Endothelial cell of umbilical vein (primary cell): ENCODE results near the gene CDC42BPB. TPM values are rescaled to one million over a fixed set of nuclear protein-coding genes. Genes with fewer than 3 reads are reported as not detected.

Experiments used
- BruUV-seq: library from RNA; stranded (reverse); fragments of 400-500 nt; replicated peaks from 2 replicates; lab custom pipeline; 2021; lab: Mats Ljungman, UMichigan
- CTCF ChIA-PET: fragments of 300-600, 350-600 bp; sonication (Branson Sonifier 250); formaldehyde crosslinking; loops from one replicate; lab custom pipeline; 2021; ENCODE audit warnings: antibody characterized with exemption, inconsistent platforms; lab: Charles Lee
- POLR2A ChIA-PET: fragments of 300-600, 350-600 bp; sonication (Branson Sonifier 250); formaldehyde crosslinking; loops from one replicate; lab custom pipeline; 2021; ENCODE audit warnings: antibody characterized with exemption, inconsistent platforms; lab: Charles Lee
- DNase-seq: peaks from one replicate; pipeline ENCODE4 v3.0.0-alpha.2; 2011; ENCODE audit warnings: low read depth, low spot score
- FAIRE-seq: peaks from 2 replicates; lab custom pipeline; 2011; peaks lifted over from hg19 to GRCh38; lab: Jason Lieb, UNC
- H2AFZ ChIP-seq: 2 replicates; pipeline ENCODE4 v1.6.0; 2012; ENCODE audit warnings: low read depth, low read length, control low read depth, inconsistent platforms
- H3K27ac ChIP-seq: 2 replicates; pipeline ENCODE4 v1.5.1; 2011; ENCODE audit warnings: low read depth, mild to moderate bottlenecking, control low read depth, low read length, moderate library complexity; ENCODE audit not compliant: insufficient read depth
- H3K27me3 ChIP-seq, 2 experiments: 2 replicates each; pipeline versions ENCODE4 v1.6.0 to v1.6.1; 2011; ENCODE audit warnings: low read length in 2 of 2, mixed read lengths in 1 of 2; ENCODE audit not compliant: control insufficient read depth in 2 of 2, insufficient read depth in 2 of 2
- H3K36me3 ChIP-seq, 2 experiments: 2 replicates in 1 of 2; 3 replicates in 1 of 2; pipeline ENCODE4 v1.5.1; 2011; ENCODE audit warnings: low read length in 2 of 2, mild to moderate bottlenecking in 1 of 2, moderate library complexity in 1 of 2; ENCODE audit not compliant: control insufficient read depth in 2 of 2, insufficient read depth in 2 of 2; ENCODE audit errors: extremely low read depth in 1 of 2
- H3K4me1 ChIP-seq: 3 replicates; pipeline ENCODE4 v1.5.1; 2011; ENCODE audit warnings: mild to moderate bottlenecking, low read length; ENCODE audit not compliant: control insufficient read depth, insufficient read depth; ENCODE audit errors: extremely low read depth
- H3K4me2 ChIP-seq: 2 replicates; pipeline ENCODE4 v1.6.1; 2011; ENCODE audit warnings: low read length, control low read depth, mixed read lengths; ENCODE audit not compliant: insufficient read depth
- H3K4me3 ChIP-seq, 3 experiments: fragments of 200-600 bp in 1 of 3; sonication (generic), shearing (Covaris generic) in 1 of 3; replicated peaks in 1 of 3; 2 replicates each; pipeline ENCODE4 v1.5.1; 2011 to 2016; ENCODE audit warnings: control low read depth in 3 of 3, low read length in 3 of 3, mild to moderate bottlenecking in 2 of 3, inconsistent platforms in 1 of 3, low read depth in 1 of 3, moderate library complexity in 1 of 3; ENCODE audit not compliant: insufficient read depth in 1 of 3
- H3K79me2 ChIP-seq: 2 replicates; pipeline ENCODE4 v1.6.0; 2012; ENCODE audit warnings: low read length, inconsistent platforms; ENCODE audit not compliant: control insufficient read depth, insufficient read depth
- H3K9ac ChIP-seq: replicated peaks from 2 replicates; pipeline ENCODE3; 2011; ENCODE audit warnings: low read length, control low read depth; ENCODE audit not compliant: insufficient read depth; ENCODE audit errors: extremely low read depth
- H3K9me1 ChIP-seq: replicated peaks from 3 replicates; pipeline ENCODE4 v1.6.0; 2011; ENCODE audit warnings: mild to moderate bottlenecking, low read length; ENCODE audit not compliant: control insufficient read depth, insufficient read depth; ENCODE audit errors: extremely low read depth
- H3K9me3 ChIP-seq: replicated peaks from 2 replicates; pipeline ENCODE4 v1.5.1; 2012; ENCODE audit warnings: low read length, inconsistent platforms; ENCODE audit not compliant: control insufficient read depth, insufficient read depth
- H4K20me1 ChIP-seq: replicated peaks from 2 replicates; pipeline ENCODE3; 2011; ENCODE audit warnings: mild to moderate bottlenecking, low read length; ENCODE audit not compliant: control insufficient read depth, insufficient read depth; ENCODE audit errors: extremely low read depth
- EZH2 ChIP-seq: IDR thresholded peaks from 2 replicates; pipeline ENCODE4 v1.6.1; 2012; ENCODE audit warnings: borderline replicate concordance, low read depth, mild to moderate bottlenecking, moderate library complexity, low read length, inconsistent platforms; ENCODE audit not compliant: severe bottlenecking
- FOS ChIP-seq: IDR thresholded peaks from 2 replicates; pipeline ENCODE4 v1.6.1; 2011; ENCODE audit warnings: mild to moderate bottlenecking, low read length, moderate library complexity, borderline replicate concordance; ENCODE audit not compliant: insufficient read depth
- GATA2 ChIP-seq: IDR thresholded peaks from 2 replicates; pipeline ENCODE4 v1.7.0; 2011; ENCODE audit warnings: low read depth, mild to moderate bottlenecking, moderate library complexity, mixed read lengths, low read length; ENCODE audit not compliant: insufficient read length, insufficient read depth
- JUN ChIP-seq: IDR thresholded peaks from 2 replicates; pipeline ENCODE4 v1.6.1; 2011; ENCODE audit warnings: borderline replicate concordance, low read depth; ENCODE audit not compliant: insufficient read length, insufficient read depth
- MYC ChIP-seq: IDR thresholded peaks from one replicate; pipeline ENCODE4 v1.6.1; 2011; ENCODE audit warnings: mild to moderate bottlenecking, low read depth, low read length
- POLR2A ChIP-seq: IDR thresholded peaks from 2 replicates; pipeline ENCODE4 v1.6.1; 2012; ENCODE audit warnings: low read depth, mild to moderate bottlenecking, control low read depth, low read length
- POLR2AphosphoS5 ChIP-seq: IDR thresholded peaks from 2 replicates; pipeline ENCODE4 v1.6.1; 2012; ENCODE audit warnings: low read depth, mild to moderate bottlenecking, control low read depth, low read length, moderate library complexity; ENCODE audit not compliant: insufficient read depth
- dilution Hi-C: fragments of 300-500 bp; cut with MboI; formaldehyde crosslinking; loops from one replicate; pipeline ENCODE4 v1.15.0; 2019; ENCODE audit warnings: low sequenced_read_pairs; ENCODE audit not compliant: extremely low pct_ligation_motif_present
- intact Hi-C: fragments of 100-400 bp; cut with micrococcal nuclease; formaldehyde crosslinking; loops from one replicate; pipeline ENCODE4 v1.10.0; 2022
- polyA plus RNA-seq, 4 experiments: library from polyadenylated mRNA; depleted of rRNA in 3 of 4; stranded (reverse) in 3 of 4; unstranded in 1 of 4; fragments of >200 nt; gene quantifications; 2 replicates each; pipeline versions ENCODE4 v1.2.1 to v1.2.3, GENCODE V29; 2011 to 2012; ENCODE audit warnings: missing spikeins in 1 of 4
- total RNA-seq: library from RNA; stranded (reverse); gene quantifications from 2 replicates; pipeline ENCODE4 v1.2.3, GENCODE V29; 2021
- TF ChIP-seq, protein P1 (sequence below): IDR thresholded peaks from 2 replicates; pipeline ENCODE4 v1.6.1; 2011; ENCODE audit not compliant: insufficient read depth, insufficient read length
- TF ChIP-seq, protein P2 (sequence below), 2 donors: IDR thresholded peaks; 1 replicate in 1 of 2; 2 replicates in 1 of 2; pipeline ENCODE4 v1.5.1; 2011; ENCODE audit warnings: low read length in 2 of 2, mild to moderate bottlenecking in 2 of 2, moderate library complexity in 2 of 2, control low read depth in 1 of 2, inconsistent platforms in 1 of 2, low read depth in 1 of 2; ENCODE audit not compliant: insufficient read depth in 1 of 2; ENCODE audit errors: extremely low read depth in 1 of 2

Gene CDC42BPB
- total and polyA plus RNA-seq, 2 donors (not counting 3 experiments of a cell fraction or from before 2014, with no cell fraction given) = 82.6 to 131 TPM

GRCh38 chr14:102911541-102911951 is 145.8 kb downstream of the CDC42BPB start:
- Histone ChIP-seq H2AFZ (no peak overlapping the region), H3K4me2 (no peak overlapping the region), H3K36me3 (peaks cover 0 to 5% of the 10 kb centered on the region in 2 experiments), H3K9me1 (no peaks in the 10 kb centered on the region), H4K20me1 (no peaks in the 10 kb centered on the region), H3K27me3 (no peaks in the 10 kb centered on the region), H3K4me3 (no peak overlapping the region), H3K9ac (no peak overlapping the region), H3K9me3 (no peaks in the 10 kb centered on the region), H3K27ac (no peak overlapping the region), H3K79me2 (no peaks in the 10 kb centered on the region), H3K4me1 (no peaks in the 10 kb centered on the region)
- TF ChIP-seq, protein P1, sequence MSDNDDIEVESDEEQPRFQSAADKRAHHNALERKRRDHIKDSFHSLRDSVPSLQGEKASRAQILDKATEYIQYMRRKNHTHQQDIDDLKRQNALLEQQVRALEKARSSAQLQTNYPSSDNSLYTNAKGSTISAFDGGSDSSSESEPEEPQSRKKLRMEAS = no peak
- TF ChIP-seq FOS = no peak
- TF ChIP-seq POLR2A = no peak
- no peak for TF ChIP-seq POLR2AphosphoS5
- TF ChIP-seq JUN = no peak
- POLR2A ChIA-PET = no interaction called here
- DNase-seq (no peak), FAIRE-seq (no peak)
- no TSS peak for BruUV-seq
- CTCF ChIA-PET = no interaction called here
- dilution Hi-C loops (no loop called here), intact Hi-C loops (no loop called here)

DNA sequence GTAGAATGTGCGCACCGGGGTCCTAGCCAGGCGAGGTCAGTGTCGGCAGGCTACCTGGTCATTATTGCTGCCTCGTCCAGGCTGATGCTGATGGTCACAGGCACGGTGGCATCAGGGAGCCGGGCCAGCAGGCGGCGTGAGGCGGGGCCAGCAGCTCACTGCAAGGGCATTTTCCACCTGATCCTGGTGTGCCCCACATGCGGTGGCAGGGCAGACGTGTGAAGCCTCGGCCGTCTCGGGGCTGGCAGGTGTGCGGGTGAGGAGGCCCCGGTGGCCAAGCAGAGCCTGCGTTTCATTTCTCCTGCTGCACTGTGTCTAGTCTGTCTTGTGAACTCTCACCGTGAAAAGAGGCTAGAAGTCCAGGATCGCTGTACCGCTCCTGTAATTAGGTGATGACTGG is 146.9 kb downstream of the CDC42BPB start:
- CTCF ChIA-PET = interaction anchor here (1.3 kb wide), 1 partner anchor 215 kb away, joined by 3 read pairs; no protein-coding TSS in a partner anchor
- FAIRE-seq (no peak), DNase-seq (no peak)
- POLR2A ChIA-PET = no interaction called here
- Histone ChIP-seq H3K4me1 (no peaks in the 10 kb centered on the region), H3K4me3 (no peak overlapping the region), H3K4me2 (no peak overlapping the region), H3K9ac (no peak overlapping the region), H3K27ac (no peak overlapping the region), H2AFZ (no peak overlapping the region), H3K9me1 (no peaks in the 10 kb centered on the region), H3K9me3 (no peaks in the 10 kb centered on the region), H4K20me1 (no peaks in the 10 kb centered on the region), H3K79me2 (no peaks in the 10 kb centered on the region), H3K36me3 (peaks cover 0 to 6% of the 10 kb centered on the region in 2 experiments), H3K27me3 (no peaks in the 10 kb centered on the region)
- TF ChIP-seq JUN (no peak), POLR2A (no peak), FOS (no peak), POLR2AphosphoS5 (no peak), MYC (no peak), EZH2 (no peak), GATA2 (no peak)
- TF ChIP-seq, protein P2, sequence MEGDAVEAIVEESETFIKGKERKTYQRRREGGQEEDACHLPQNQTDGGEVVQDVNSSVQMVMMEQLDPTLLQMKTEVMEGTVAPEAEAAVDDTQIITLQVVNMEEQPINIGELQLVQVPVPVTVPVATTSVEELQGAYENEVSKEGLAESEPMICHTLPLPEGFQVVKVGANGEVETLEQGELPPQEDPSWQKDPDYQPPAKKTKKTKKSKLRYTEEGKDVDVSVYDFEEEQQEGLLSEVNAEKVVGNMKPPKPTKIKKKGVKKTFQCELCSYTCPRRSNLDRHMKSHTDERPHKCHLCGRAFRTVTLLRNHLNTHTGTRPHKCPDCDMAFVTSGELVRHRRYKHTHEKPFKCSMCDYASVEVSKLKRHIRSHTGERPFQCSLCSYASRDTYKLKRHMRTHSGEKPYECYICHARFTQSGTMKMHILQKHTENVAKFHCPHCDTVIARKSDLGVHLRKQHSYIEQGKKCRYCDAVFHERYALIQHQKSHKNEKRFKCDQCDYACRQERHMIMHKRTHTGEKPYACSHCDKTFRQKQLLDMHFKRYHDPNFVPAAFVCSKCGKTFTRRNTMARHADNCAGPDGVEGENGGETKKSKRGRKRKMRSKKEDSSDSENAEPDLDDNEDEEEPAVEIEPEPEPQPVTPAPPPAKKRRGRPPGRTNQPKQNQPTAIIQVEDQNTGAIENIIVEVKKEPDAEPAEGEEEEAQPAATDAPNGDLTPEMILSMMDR (IDR thresholded peaks at IDR 0.05; ENCODE audit: extremely low read depth in 1 of 2, insufficient read depth in 1 of 2, low read depth in 1 of 2, low read length in 2 of 2) = no peak
- TF ChIP-seq, protein P1 = no peak
- intact Hi-C loops = no loop called here
- no TSS peak for BruUV-seq
- dilution Hi-C loops = no loop called here
